GM12878 (cell line): ENCODE results near the gene ADGRV1. TPM values are rescaled to one million over a fixed set of nuclear protein-coding genes. Genes with fewer than 3 reads are reported as not detected.

Experiments
- ATAC-seq: fragments of 200-7000 bp; cut with Tn5 transposase; 3 replicates; pipeline ENCODE4 v1.9.1; 2020; ENCODE audit warnings: mild to moderate bottlenecking, moderate library complexity
- BruUV-seq: library from RNA; stranded (reverse); fragments of 400-500 nt; replicated peaks from 2 replicates; lab custom pipeline; 2021; lab: Mats Ljungman, UMichigan
- CTCF ChIA-PET: fragments of 300-600 bp; sonication (Branson Sonifier 250); formaldehyde crosslinking; extraction: SDS; loops from one replicate; lab custom pipeline; 2021; ENCODE audit warnings: inconsistent platforms; lab: Yijun Ruan, JAX
- POLR2A ChIA-PET: fragments of 350-600 bp; formaldehyde crosslinking; extraction: SDS; loops from one replicate; lab custom pipeline; 2021; ENCODE audit warnings: inconsistent platforms; lab: Charles Lee
- RAD21 ChIA-PET: fragments of 300-600 bp; sonication (Branson Sonifier 250); formaldehyde crosslinking; loops from one replicate; lab custom pipeline; 2023; ENCODE audit warnings: antibody characterized with exemption; ENCODE audit not compliant: unreplicated experiment; lab: Charles Lee
- SMC1A ChIA-PET: fragments of 300-600 bp; sonication (Branson Sonifier 250); formaldehyde crosslinking; loops from one replicate; lab custom pipeline; 2023; ENCODE audit not compliant: unreplicated experiment, uncharacterized antibody; lab: Charles Lee
- DNase-seq: peaks from one replicate; pipeline ENCODE4 v3.0.0-alpha.2; 2011; ENCODE audit warnings: low read depth, low spot score
- FAIRE-seq: peaks from 3 replicates; lab custom pipeline; 2011; peaks lifted over from hg19 to GRCh38; lab: Jason Lieb, UNC
- H2AFZ ChIP-seq: 2 replicates; pipeline ENCODE4 v1.6.0; 2011; ENCODE audit warnings: low read depth, low read length, control low read depth; ENCODE audit not compliant: control insufficient read depth
- H3K27ac ChIP-seq: 2 replicates; pipeline ENCODE4 v1.5.1; 2011; ENCODE audit warnings: control low read depth; ENCODE audit not compliant: control insufficient read depth, insufficient read depth
- H3K27me3 ChIP-seq, 2 experiments: replicated peaks in 1 of 2; 2 replicates each; pipeline versions ENCODE4 v1.6.0 to v1.6.1; 2011; ENCODE audit warnings: low read length in 1 of 2; ENCODE audit not compliant: control insufficient read depth in 2 of 2, insufficient read depth in 2 of 2
- H3K36me3 ChIP-seq, 2 experiments: 2 replicates each; pipeline ENCODE4 v1.5.1; 2011; ENCODE audit warnings: low read length in 1 of 2; ENCODE audit not compliant: control insufficient read depth in 2 of 2, insufficient read depth in 2 of 2
- H3K4me1 ChIP-seq: 2 replicates; pipeline ENCODE4 v1.6.1; 2011; ENCODE audit warnings: mild to moderate bottlenecking, low read length, moderate library complexity, mixed read lengths; ENCODE audit not compliant: control insufficient read depth, insufficient read depth
- H3K4me2 ChIP-seq: 2 replicates; pipeline ENCODE4 v1.6.0; 2011; ENCODE audit warnings: control low read depth; ENCODE audit not compliant: control insufficient read depth, insufficient read depth
- H3K4me3 ChIP-seq: fragments of 200-600 bp; sonication (generic); 2 replicates; pipeline ENCODE4 v1.5.1; 2016
- H3K79me2 ChIP-seq: 2 replicates; pipeline ENCODE4 v1.6.0; 2011; ENCODE audit warnings: low read length; ENCODE audit not compliant: control insufficient read depth, insufficient read depth
- H3K9ac ChIP-seq: 2 replicates; pipeline ENCODE4 v1.8.0; 2011; ENCODE audit warnings: low read length, control low read depth, mixed read lengths; ENCODE audit not compliant: control insufficient read depth, insufficient read depth
- H3K9me3 ChIP-seq: replicated peaks from 3 replicates; pipeline ENCODE4 v1.5.1; 2011; ENCODE audit warnings: mild to moderate bottlenecking, low read length; ENCODE audit not compliant: control insufficient read depth, insufficient read depth
- H4K20me1 ChIP-seq: 2 replicates; pipeline ENCODE4 v1.6.0; 2011; ENCODE audit not compliant: control insufficient read depth, insufficient read depth
- ATF7 ChIP-seq: fragments of 450-650 bp; IDR thresholded peaks from 2 replicates; pipeline ENCODE4 v1.6.1; 2016; ENCODE audit warnings: low read depth, mild to moderate bottlenecking
- BMI1 ChIP-seq: fragments of 450-650 bp; IDR thresholded peaks from 2 replicates; pipeline ENCODE4 v1.6.1; 2016; ENCODE audit warnings: mild to moderate bottlenecking, moderate library complexity, borderline replicate concordance
- CHD1 ChIP-seq: IDR thresholded peaks from 2 replicates; pipeline ENCODE4 v1.6.1; 2012; ENCODE audit warnings: low read depth, low read length, improper control_type of control experiment
- EP300 ChIP-seq, 2 experiments: fragments of 150-350 bp in 1 of 2; IDR thresholded peaks; 2 replicates each; pipeline ENCODE4 v1.6.1; 2011 to 2012; ENCODE audit warnings: low read depth in 2 of 2, low read length in 2 of 2, borderline replicate concordance in 1 of 2, improper control_type of control experiment in 1 of 2, inconsistent platforms in 1 of 2; ENCODE audit not compliant: control insufficient read depth in 1 of 2
- WRNIP1 ChIP-seq: IDR thresholded peaks from 2 replicates; pipeline ENCODE4 v1.6.1; 2011; ENCODE audit warnings: low read depth, low read length, improper control_type of control experiment, borderline replicate concordance
- WGBS: methylation state at CpG from one replicate; pipeline ENCODE4 v1.1.6; 2016; ENCODE audit warnings: low lambda C conversion rate; ENCODE audit not compliant: insufficient replicate concordance, insufficient coverage; ENCODE audit errors: missing lambda C conversion rate; 5-methylcytosine and 5-hydroxymethylcytosine counted together
- in situ Hi-C: fragments of 300-500 bp; cut with MboI; formaldehyde crosslinking; loops from 9 replicates; pipeline ENCODE4 v1.14.3; 2018; ENCODE audit warnings: mixed read lengths
- intact Hi-C: fragments of 100-400 bp; cut with micrococcal nuclease; formaldehyde crosslinking; loops from one replicate; pipeline ENCODE4 v1.14.2; 2022; ENCODE audit not compliant: unreplicated experiment
- polyA plus RNA-seq, 11 experiments: library from polyadenylated mRNA; depleted of rRNA in 4 of 11; unstranded in 6 of 11; stranded (reverse) in 5 of 11; fragments of >200 nt; fragmentation: Nextera tagmentation in 4 of 11; fragmentation: Illumina TruSeq in 1 of 11; extraction: Ambion mirVana in 4 of 11; extraction: Trizol in 1 of 11; gene quantifications; 1 replicate in 1 of 11; 2 replicates in 10 of 11; pipeline versions ENCODE4 v1.2.1 to v1.2.3, GENCODE V29; 2011 to 2016; ENCODE audit warnings: inconsistent platforms in 2 of 11, missing spikeins in 2 of 11, low read depth in 1 of 11
- total RNA-seq, 4 experiments: library from RNA; depleted of rRNA in 3 of 4; stranded (reverse); fragments of >200 nt in 3 of 4; fragmentation: Illumina TruSeq in 1 of 4; extraction: Trizol in 1 of 4; gene quantifications; 2 replicates each; pipeline versions ENCODE4 v1.2.1 to v1.2.3, GENCODE V29; 2013 to 2021
- TF ChIP-seq, protein P1 (sequence below): IDR thresholded peaks from 2 replicates; pipeline ENCODE4 v1.6.1; 2012; ENCODE audit warnings: low read depth, low read length, improper control_type of control experiment

The ADGRV1 gene
- total and polyA plus RNA-seq, 10 of the 15 experiments (the other 5 are each of a cell fraction or from before 2014, with no cell fraction given), result 0.04 to 8.1 (median 0.16) TPM; not detected in 1

- Histone ChIP-seq H3K4me3 (no peak overlapping the region), H3K4me1 (no peaks in the 10 kb centered on the region), H3K27ac (no peak overlapping the region), H3K36me3 (no peaks in the 10 kb centered on the region), H3K9me3 (no peaks in the 10 kb centered on the region), H2AFZ (0 out of 2 replicates have a peak overlapping the region, but pooled peaks have one; percentile 7), H3K9ac (no peak overlapping the region), H3K4me2 (peak overlapping the region; percentile 38; the same call in 1 of the 2 replicates)
- CTCF ChIA-PET, result interaction anchor here (0.7 kb wide), 1 partner anchor 208 kb away, joined by 3 read pairs; no protein-coding TSS in a partner anchor
- ATAC-seq (0 out of 3 replicates have a peak, but pooled peaks have one; percentile 27), DNase-seq (no peak)
- WGBS, result 41% methylated on average over 6 of the region's 6 CpGs
- SMC1A ChIA-PET, result interaction anchor here (0.5 kb wide), 1 partner anchor 232 kb away, joined by 3 read pairs; no protein-coding TSS in a partner anchor
- no TSS peak for BruUV-seq
- POLR2A ChIA-PET, result no interaction called here
- TF ChIP-seq EP300 (IDR thresholded peaks at IDR 0.05; ENCODE audit: borderline replicate concordance in 1 of 2, control insufficient read depth in 1 of 2, low read depth in 2 of 2, low read length in 2 of 2) (no peak), ATF7 (no peak), WRNIP1 (no peak), BMI1 (no peak), CHD1 (no peak)
- TF ChIP-seq, protein P1, sequence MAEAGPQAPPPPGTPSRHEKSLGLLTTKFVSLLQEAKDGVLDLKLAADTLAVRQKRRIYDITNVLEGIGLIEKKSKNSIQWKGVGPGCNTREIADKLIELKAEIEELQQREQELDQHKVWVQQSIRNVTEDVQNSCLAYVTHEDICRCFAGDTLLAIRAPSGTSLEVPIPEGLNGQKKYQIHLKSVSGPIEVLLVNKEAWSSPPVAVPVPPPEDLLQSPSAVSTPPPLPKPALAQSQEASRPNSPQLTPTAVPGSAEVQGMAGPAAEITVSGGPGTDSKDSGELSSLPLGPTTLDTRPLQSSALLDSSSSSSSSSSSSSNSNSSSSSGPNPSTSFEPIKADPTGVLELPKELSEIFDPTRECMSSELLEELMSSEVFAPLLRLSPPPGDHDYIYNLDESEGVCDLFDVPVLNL, result no peak
- TF ChIP-seq, all 136 proteins: peak for 0
- Histone ChIP-seq H3K27me3 (no peaks in the 10 kb centered on the region), H3K79me2 (no peaks in the 10 kb centered on the region), H4K20me1 (no peaks in the 10 kb centered on the region)
- FAIRE-seq, result no peak
- in situ Hi-C loops, result no loop called here
- intact Hi-C loops, result no loop called here
- RAD21 ChIA-PET, result interaction anchor here (1.2 kb wide), 1 partner anchor 209 kb away, joined by 3 read pairs; no protein-coding TSS in a partner anchor
These were observed 617.9 kb downstream of the ADGRV1 start for GRCh38 chr5:91176288-91177016.
